ENCODE data around the gene DCTN5.
"Not testable (repeated sequence)": the region's sequence is repeated elsewhere in the genome, so short reads cannot be mapped to it uniquely, and the experiment has no call there.

The DCTN5 gene

DNA sequence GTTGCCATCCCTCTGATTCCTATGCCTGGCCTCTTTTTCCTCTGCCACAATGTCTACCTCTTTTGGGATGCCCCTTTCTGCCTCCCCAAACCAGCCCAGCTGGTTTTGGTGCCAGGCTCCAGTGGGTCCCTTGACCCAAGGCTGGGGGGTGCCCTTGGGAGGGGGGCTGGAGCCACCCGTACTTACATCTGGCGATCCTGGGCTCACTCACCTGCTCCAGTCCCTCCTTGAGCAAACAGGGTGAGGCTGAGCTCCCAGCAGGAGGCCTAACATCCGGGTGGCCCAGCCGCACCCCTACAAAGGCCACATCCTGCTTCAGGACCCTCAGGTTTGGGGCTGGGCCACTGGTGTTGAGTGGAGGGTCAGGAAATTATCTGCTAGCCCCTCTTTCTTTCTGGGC is 70.5 kb downstream of the DCTN5 start:
- Histone ChIP-seq H3K27ac (ENCODE audit: low read depth, low read length) (no peak overlapping the region), H3K4me1 (ENCODE audit: control insufficient read depth, insufficient read depth, low read length) (no peaks in the 10 kb centered on the region)

DNA sequence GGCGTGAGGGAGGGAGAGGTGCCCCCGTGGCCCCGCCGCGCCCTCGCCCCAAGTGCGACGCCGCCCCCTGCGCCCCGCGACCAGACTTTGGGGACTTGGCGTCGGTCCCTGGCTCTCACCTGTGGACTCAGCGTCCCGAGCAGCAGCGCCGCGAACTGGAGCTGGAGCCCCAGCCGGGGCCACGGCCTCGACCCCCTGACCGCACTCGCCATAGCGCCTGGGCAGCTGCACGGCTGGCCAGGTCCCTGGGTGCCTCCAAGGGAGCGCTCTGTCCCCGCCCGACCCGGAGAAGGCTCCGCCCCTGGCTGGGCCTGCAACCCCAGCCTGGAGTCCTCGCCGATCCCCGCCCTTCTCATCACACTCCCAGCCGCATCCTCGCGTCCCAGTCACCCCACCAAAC is 71.7 kb downstream of the DCTN5 start, which contains the start of gene ERN2:
Gene ERN2, minus strand, starts transcription at position 247 of the 400 bp plus-strand sequence. Its CDS starts 35 bp downstream, at position 212.
- H3K4me1 ChIP-seq (ENCODE audit: control insufficient read depth, insufficient read depth, low read length) = no peaks in the 10 kb centered on the region
- H3K27ac ChIP-seq (ENCODE audit: low read depth, low read length) = no peak within 1 kb of the TSS
- no peak within 1 kb of the TSS for H3K9ac ChIP-seq (ENCODE audit: low read depth, low read length)
- peaks cover 26% of the 10 kb centered on the region for H3K27me3 ChIP-seq (ENCODE audit: control insufficient read depth, insufficient read depth, low read length)
- H3K4me3 ChIP-seq (ENCODE audit: low read depth, low read length) = peak within 1 kb of the TSS; percentile 54
- no peaks in the 10 kb centered on the region for H3K9me3 ChIP-seq (ENCODE audit: control insufficient read depth, insufficient read depth, low read length)
- no peaks in the 10 kb centered on the region for H3K36me3 ChIP-seq (ENCODE audit: control insufficient read depth, insufficient read depth, low read length)

More for the DNA sequence above, 70.5 kb downstream of the DCTN5 start:
- Histone ChIP-seq H3K9ac (ENCODE audit: low read depth, low read length) (no peak overlapping the region), H3K27me3 (ENCODE audit: control insufficient read depth, insufficient read depth, low read length) (peaks cover 26% of the 10 kb centered on the region), H3K36me3 (ENCODE audit: control insufficient read depth, insufficient read depth, low read length) (no peaks in the 10 kb centered on the region), H3K9me3 (ENCODE audit: control insufficient read depth, insufficient read depth, low read length) (no peaks in the 10 kb centered on the region), H3K4me3 (ENCODE audit: low read depth, low read length) (no peak overlapping the region)

- H3K27me3 ChIP-seq (ENCODE audit: control insufficient read depth, insufficient read depth, low read length) = peaks cover 26% of the 10 kb centered on the region
- no peaks in the 10 kb centered on the region for H3K9me3 ChIP-seq (ENCODE audit: control insufficient read depth, insufficient read depth, low read length)
- no peak overlapping the region for H3K9ac ChIP-seq (ENCODE audit: low read depth, low read length)
- H3K27ac ChIP-seq (ENCODE audit: low read depth, low read length) = no peak overlapping the region
- no peaks in the 10 kb centered on the region for H3K36me3 ChIP-seq (ENCODE audit: control insufficient read depth, insufficient read depth, low read length)
- H3K4me3 ChIP-seq (ENCODE audit: low read depth, low read length) = no peak overlapping the region
- no peaks in the 10 kb centered on the region for H3K4me1 ChIP-seq (ENCODE audit: control insufficient read depth, insufficient read depth, low read length)
These were observed 75.2 kb downstream of the DCTN5 start for GRCh38 chr16:23716484-23716883.

DNA sequence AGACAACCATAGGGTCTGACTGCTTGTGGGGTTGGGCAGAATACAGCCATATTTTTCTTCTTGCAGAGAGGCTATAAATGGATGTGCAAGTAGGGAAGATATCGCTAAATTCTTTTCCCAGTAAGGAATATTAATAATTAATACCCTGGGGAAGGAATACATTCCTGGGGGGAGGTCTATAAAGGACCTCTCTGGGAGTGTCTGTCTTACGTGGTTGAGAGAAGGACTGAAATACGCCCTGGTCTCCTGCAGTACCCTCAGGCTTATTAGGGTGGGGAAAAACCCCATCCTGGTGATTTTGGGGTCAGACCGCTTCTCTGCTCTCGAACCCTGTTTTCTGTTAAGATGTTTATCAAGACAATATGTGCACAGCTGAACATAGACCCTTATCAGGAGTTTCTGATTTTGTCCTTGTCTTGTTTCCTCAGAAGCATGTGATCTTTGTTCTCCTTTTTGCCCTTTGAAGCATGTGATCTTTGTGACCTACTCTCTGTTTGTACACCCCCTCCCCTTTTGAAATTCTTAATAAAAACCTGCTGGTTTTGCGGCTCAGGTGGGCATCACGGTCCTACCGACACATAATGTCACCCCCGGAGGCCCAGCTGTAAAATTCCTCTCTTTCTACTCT is 81.5 kb downstream of the DCTN5 start:
- not testable (repeated sequence) for H3K36me3 ChIP-seq (ENCODE audit: control insufficient read depth, insufficient read depth, low read length); H3K9ac ChIP-seq (ENCODE audit: low read depth, low read length); H3K9me3 ChIP-seq (ENCODE audit: control insufficient read depth, insufficient read depth, low read length); H3K27me3 ChIP-seq (ENCODE audit: control insufficient read depth, insufficient read depth, low read length); H3K4me1 ChIP-seq (ENCODE audit: control insufficient read depth, insufficient read depth, low read length); H3K27ac ChIP-seq (ENCODE audit: low read depth, low read length); H3K4me3 ChIP-seq (ENCODE audit: low read depth, low read length)

- Histone ChIP-seq H3K27me3 (ENCODE audit: control insufficient read depth, insufficient read depth, low read length) (no peaks in the 10 kb centered on the region), H3K4me3 (ENCODE audit: low read depth, low read length) (no peak overlapping the region), H3K27ac (ENCODE audit: low read depth, low read length) (no peak overlapping the region), H3K9ac (ENCODE audit: low read depth, low read length) (no peak overlapping the region), H3K36me3 (ENCODE audit: control insufficient read depth, insufficient read depth, low read length) (no peaks in the 10 kb centered on the region), H3K4me1 (ENCODE audit: control insufficient read depth, insufficient read depth, low read length) (no peaks in the 10 kb centered on the region), H3K9me3 (ENCODE audit: control insufficient read depth, insufficient read depth, low read length) (no peaks in the 10 kb centered on the region)
These were observed 83.0 kb downstream of the DCTN5 start for GRCh38 chr16:23724096-23724784.

DNA sequence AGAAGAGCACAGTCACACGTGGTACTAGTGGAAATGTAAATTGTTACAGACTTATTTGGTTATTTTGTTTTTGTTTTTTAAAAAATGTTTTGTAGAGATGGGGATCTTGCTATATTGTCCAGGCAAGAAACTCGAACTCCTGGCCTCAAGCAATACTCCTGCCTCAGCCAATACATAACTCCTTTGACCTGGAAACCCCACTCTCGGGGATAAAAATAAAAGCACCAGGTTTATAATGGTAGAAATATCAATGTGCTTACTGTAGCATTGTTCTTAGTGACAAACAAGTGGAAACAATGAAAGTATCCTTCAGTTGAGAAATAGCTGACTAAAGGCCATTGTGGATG is 83.5 kb downstream of the DCTN5 start:
- Histone ChIP-seq H3K36me3 (ENCODE audit: control insufficient read depth, insufficient read depth, low read length) (no peaks in the 10 kb centered on the region), H3K9me3 (ENCODE audit: control insufficient read depth, insufficient read depth, low read length) (no peaks in the 10 kb centered on the region), H3K9ac (ENCODE audit: low read depth, low read length) (no peak overlapping the region), H3K27ac (ENCODE audit: low read depth, low read length) (no peak overlapping the region), H3K4me1 (ENCODE audit: control insufficient read depth, insufficient read depth, low read length) (peaks cover 4% of the 10 kb centered on the region), H3K27me3 (ENCODE audit: control insufficient read depth, insufficient read depth, low read length) (no peaks in the 10 kb centered on the region), H3K4me3 (ENCODE audit: low read depth, low read length) (no peak overlapping the region)

DNA sequence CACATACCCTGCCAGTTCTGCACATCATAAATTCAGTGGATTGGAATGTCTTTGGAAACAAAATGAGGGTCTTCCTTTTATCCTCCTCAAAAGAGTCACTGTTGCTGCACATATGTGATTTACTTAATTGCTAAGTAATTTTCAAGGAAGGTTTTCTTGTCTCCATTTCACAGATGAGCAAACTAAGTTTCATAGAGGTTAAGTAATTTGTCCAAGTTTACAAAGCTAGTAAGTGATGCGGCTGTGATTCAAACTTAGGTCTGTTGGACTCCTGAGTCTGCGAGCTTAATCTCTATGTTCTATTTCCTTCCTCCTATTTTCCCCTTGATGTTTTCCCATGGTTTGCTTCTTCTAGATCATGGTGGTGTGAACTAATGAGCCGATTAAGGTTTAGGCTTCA is 85.4 kb downstream of the DCTN5 start:
- Histone ChIP-seq H3K4me1 (ENCODE audit: control insufficient read depth, insufficient read depth, low read length) (peaks cover 7% of the 10 kb centered on the region), H3K36me3 (ENCODE audit: control insufficient read depth, insufficient read depth, low read length) (no peaks in the 10 kb centered on the region), H3K27ac (ENCODE audit: low read depth, low read length) (no peak overlapping the region), H3K9ac (ENCODE audit: low read depth, low read length) (no peak overlapping the region), H3K9me3 (ENCODE audit: control insufficient read depth, insufficient read depth, low read length) (no peaks in the 10 kb centered on the region), H3K4me3 (ENCODE audit: low read depth, low read length) (no peak overlapping the region), H3K27me3 (ENCODE audit: control insufficient read depth, insufficient read depth, low read length) (no peaks in the 10 kb centered on the region)

Measured in HUES48 (cell line).